HFFc6 (cell line): ENCODE data around the gene LGALS13. TPM values are rescaled to one million over a fixed set of nuclear protein-coding genes. Genes with fewer than 3 reads are reported as not detected.

Experiments used
- DNase-seq: peaks from one replicate; pipeline ENCODE4 v3.0.0-alpha.2; 2018
- H3K27ac Mint-ChIP-seq: 2 replicates; pipeline ENCODE4 v1.8.0; 2020; ENCODE audit warnings: mild to moderate bottlenecking, mixed read lengths
- H3K27me3 Mint-ChIP-seq: 2 replicates; pipeline ENCODE4 v1.8.0; 2021; ENCODE audit warnings: mild to moderate bottlenecking, moderate library complexity, mixed read lengths; ENCODE audit not compliant: insufficient read depth
- H3K36me3 Mint-ChIP-seq: 2 replicates; pipeline ENCODE4 v1.8.0; 2021; ENCODE audit warnings: low read depth, mixed read lengths
- H3K4me1 Mint-ChIP-seq: 2 replicates; pipeline ENCODE4 v1.8.0; 2020; ENCODE audit warnings: low read depth, mixed read lengths
- H3K4me3 Mint-ChIP-seq: 2 replicates; pipeline ENCODE4 v1.8.0; 2020; ENCODE audit warnings: mild to moderate bottlenecking, moderate library complexity, mixed read lengths
- H3K9me3 Mint-ChIP-seq: 2 replicates; pipeline ENCODE4 v1.8.0; 2020; ENCODE audit warnings: mild to moderate bottlenecking, mixed read lengths
- CTCF ChIP-seq: fragments of 200-600 bp; sonication (generic); IDR thresholded peaks from 2 replicates; pipeline ENCODE4 v1.5.0; 2021; ENCODE audit warnings: antibody characterized with exemption, mild to moderate bottlenecking
- long read RNA-seq: library from polyadenylated mRNA; unstranded; transcript quantifications from one replicate; pipeline ENCODE4 v2.0.0, GENCODE V29; 2019
- total RNA-seq, 6 experiments: library from RNA; stranded (reverse); fragmentation: NEBNext Ultra II Directional; extraction: Animal tissue kit (Norgen Biotek cat#: 25700); gene quantifications; 2 replicates in 1 of 6; 3 replicates in 5 of 6; pipeline ENCODE4 v1.2.3, GENCODE V29; 2021

Gene LGALS13
- not detected for total RNA-seq
- long read RNA-seq, result 0 reads

DNA sequence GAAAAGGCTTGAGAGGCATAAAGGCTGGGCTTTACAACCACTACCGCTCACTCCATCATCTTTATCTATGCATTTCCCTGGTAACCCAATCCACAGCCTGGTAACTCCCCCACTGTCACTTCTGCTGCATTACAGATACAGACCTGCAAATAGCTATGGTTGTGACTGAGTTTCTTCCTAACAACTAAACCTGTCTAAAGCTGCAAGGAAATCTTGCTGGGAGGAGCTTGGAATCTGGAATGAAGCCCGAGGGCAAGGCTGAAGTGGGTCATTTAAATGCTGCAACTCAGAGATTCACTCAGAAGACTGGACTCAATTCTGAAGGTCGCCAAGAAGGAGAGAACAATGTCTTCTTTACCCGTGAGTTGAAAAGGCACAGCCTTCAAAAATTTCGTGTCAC, at the start of gene LGALS13:
LGALS13 (plus strand) TSS at position 301 of the 400 bp plus-strand sequence; CDS start at position 346, 45 bp downstream.
- H3K36me3 Mint-ChIP-seq, result no peaks in the 10 kb centered on the region
- TF ChIP-seq CTCF, result no peak
- H3K27ac Mint-ChIP-seq, result no peak within 1 kb of the TSS
- DNase-seq, result no peak
- H3K4me1 Mint-ChIP-seq, result no peaks in the 10 kb centered on the region
- no peak within 1 kb of the TSS for H3K4me3 Mint-ChIP-seq
- peaks cover 16% of the 10 kb centered on the region for H3K27me3 Mint-ChIP-seq
- no peaks in the 10 kb centered on the region; the same call in 1 of the 2 replicates for H3K9me3 Mint-ChIP-seq

DNA sequence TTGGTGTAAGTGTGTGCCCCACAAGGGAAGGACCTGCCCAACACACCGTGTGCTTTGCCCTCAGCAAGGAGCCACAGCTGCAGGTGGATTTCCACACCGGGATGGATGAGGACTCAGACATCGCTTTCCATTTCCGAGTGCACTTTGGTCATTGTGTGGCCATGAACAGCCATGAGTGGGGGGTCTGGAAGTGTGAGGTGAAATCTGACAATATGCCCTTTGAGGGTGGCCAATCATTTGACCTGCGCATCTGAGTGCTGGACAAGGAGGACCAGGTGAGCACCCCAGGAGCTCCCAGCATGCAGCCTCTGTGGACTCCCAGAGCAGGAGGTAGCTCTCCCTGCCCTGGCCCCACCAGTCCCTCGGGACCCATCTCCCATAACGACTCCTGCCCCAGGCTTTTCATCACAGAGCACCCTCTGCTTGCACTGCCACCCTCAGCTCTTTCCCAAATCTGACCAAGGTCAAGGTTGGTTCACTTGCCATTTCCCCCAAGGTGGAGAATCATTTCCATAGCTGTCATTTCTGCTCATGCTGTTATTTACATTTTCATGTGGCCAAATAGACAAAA, 49.2 kb upstream of the LGALS13 start:
- peaks cover 28% of the 10 kb centered on the region for H3K27me3 Mint-ChIP-seq
- H3K4me1 Mint-ChIP-seq, result peaks cover 3% of the 10 kb centered on the region; the same call in 1 of the 2 replicates
- no peaks in the 10 kb centered on the region for H3K36me3 Mint-ChIP-seq
- H3K27ac Mint-ChIP-seq, result no peak overlapping the region
- no peak for DNase-seq
- no peaks in the 10 kb centered on the region for H3K9me3 Mint-ChIP-seq
- no peak overlapping the region for H3K4me3 Mint-ChIP-seq
- TF ChIP-seq CTCF, result no peak

GRCh38 chr19:39554701-39555311, 47.5 kb upstream of the LGALS13 start:
- TF ChIP-seq CTCF, result no peak
- Mint-ChIP-seq H3K4me1 (peaks cover 5% of the 10 kb centered on the region; the same call in 1 of the 2 replicates), H3K9me3 (no peaks in the 10 kb centered on the region), H3K27ac (no peak overlapping the region), H3K4me3 (no peak overlapping the region), H3K27me3 (peaks cover 27% of the 10 kb centered on the region), H3K36me3 (no peaks in the 10 kb centered on the region)
- no peak for DNase-seq

GRCh38 chr19:39555883-39556282, 46.4 kb upstream of the LGALS13 start:
- peaks cover 27% of the 10 kb centered on the region for H3K27me3 Mint-ChIP-seq
- no peaks in the 10 kb centered on the region for H3K36me3 Mint-ChIP-seq
- H3K9me3 Mint-ChIP-seq, result no peaks in the 10 kb centered on the region
- no peak for TF ChIP-seq CTCF
- H3K4me3 Mint-ChIP-seq, result no peak overlapping the region
- no peak overlapping the region for H3K27ac Mint-ChIP-seq
- H3K4me1 Mint-ChIP-seq, result peaks cover 5% of the 10 kb centered on the region; the same call in 1 of the 2 replicates
- DNase-seq, result no peak

DNA sequence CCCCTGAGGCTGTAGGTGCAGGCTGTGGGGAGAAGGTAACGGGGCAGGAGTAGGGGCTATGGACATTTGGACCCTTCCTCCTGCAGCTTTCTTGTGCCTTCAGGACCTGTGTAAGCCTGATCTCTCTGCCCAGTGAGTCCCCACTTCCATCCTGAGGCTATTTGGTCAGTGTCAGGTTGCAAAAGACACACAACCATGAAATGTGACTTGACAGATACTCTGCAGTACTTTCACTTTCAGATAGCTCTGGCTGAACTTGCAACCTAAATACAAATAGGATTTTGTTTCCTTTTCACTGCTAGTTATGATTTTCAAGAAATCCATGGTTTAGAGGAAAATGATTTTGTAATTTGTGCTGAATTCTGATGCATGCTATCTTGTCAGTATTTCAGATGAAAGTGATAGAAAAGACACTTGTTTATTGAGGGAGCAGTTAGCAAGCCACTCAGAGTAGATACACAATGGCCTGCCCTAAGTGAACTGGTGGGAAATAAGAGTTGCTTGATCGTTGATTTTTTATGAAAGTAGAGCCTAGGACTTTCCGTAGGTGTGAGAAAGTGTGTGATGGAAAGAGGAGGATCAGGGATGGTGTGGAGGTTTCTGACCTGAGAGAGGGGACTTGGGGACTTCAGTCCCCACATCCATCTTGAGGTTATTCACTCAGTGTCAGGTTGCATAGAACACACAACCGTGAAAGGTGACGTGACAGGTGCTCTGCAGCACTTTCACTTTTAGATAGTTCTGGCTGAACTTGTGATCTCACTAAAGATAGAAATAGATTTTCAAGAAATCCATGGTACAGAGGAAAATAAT, 44.3 kb upstream of the LGALS13 start:
- Mint-ChIP-seq H3K27ac (no peak overlapping the region), H3K27me3 (peaks cover 22% of the 10 kb centered on the region), H3K4me3 (no peak overlapping the region; the same call in 1 of the 2 replicates), H3K4me1 (peaks cover 5% of the 10 kb centered on the region; the same call in 1 of the 2 replicates), H3K36me3 (no peaks in the 10 kb centered on the region), H3K9me3 (no peaks in the 10 kb centered on the region)
- TF ChIP-seq CTCF, result no peak
- no peak for DNase-seq
